PC-9 (cell line): Measurements from ENCODE around the gene RABL6.

Experiments used
- EZH2 ChIP-seq: fragments of 200-600 bp; sonication (generic); IDR thresholded peaks from 2 replicates; pipeline ENCODE4 v1.8.0; 2017; ENCODE audit warnings: antibody characterized with exemption, low read depth
- TF ChIP-seq, protein P1 (sequence below): fragments of 200-600 bp; sonication (generic); conservative IDR thresholded peaks from 2 replicates; pipeline ENCODE4 v1.6.1; 2017; ENCODE audit warnings: mixed run types, antibody characterized with exemption, mild to moderate bottlenecking, moderate library complexity

DNA sequence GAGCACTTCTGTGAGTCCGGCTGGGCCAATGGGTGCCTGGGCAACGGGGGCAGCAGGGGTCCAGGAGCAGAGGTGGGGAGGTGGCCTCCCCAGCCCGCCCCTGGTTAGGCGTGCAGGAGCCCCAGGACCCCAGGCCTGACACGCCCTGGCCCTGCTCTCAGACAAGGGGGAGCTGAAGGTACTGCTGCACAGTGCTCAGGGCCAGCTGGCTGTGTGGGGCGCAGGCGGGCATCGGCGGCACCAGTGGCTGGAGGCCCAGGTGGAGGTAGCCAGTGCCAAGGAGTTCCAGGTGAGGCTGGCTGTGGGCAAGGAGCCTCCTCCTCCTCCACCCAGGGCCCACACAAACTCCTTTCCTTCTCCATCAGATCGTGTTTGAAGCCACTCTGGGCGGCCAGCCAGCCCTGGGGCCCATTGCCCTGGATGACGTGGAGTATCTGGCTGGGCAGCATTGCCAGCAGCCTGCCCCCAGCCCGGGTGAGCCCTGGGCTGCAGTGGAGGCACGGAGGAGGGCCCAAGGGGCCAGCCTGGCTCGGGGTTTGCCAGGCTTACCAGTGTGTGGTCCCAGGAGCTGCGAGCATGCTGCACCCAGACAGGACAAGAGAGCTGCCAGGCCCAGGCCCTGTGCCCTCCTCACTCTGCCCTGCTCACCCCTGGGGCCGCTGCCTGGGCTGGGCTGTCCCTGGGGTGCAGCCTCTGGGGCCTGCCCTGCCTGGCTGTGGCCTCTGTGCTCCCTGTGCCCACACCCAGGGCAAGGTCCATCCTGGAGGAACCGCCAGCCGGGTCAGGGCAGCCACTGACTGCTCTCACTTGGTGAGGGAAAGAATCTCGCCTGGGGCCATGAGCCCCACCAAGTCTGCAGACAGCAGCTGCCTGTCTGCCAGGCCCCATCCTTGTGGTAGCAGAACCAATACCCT, 51.4 kb downstream of the RABL6 start:
- TF ChIP-seq, protein P1, sequence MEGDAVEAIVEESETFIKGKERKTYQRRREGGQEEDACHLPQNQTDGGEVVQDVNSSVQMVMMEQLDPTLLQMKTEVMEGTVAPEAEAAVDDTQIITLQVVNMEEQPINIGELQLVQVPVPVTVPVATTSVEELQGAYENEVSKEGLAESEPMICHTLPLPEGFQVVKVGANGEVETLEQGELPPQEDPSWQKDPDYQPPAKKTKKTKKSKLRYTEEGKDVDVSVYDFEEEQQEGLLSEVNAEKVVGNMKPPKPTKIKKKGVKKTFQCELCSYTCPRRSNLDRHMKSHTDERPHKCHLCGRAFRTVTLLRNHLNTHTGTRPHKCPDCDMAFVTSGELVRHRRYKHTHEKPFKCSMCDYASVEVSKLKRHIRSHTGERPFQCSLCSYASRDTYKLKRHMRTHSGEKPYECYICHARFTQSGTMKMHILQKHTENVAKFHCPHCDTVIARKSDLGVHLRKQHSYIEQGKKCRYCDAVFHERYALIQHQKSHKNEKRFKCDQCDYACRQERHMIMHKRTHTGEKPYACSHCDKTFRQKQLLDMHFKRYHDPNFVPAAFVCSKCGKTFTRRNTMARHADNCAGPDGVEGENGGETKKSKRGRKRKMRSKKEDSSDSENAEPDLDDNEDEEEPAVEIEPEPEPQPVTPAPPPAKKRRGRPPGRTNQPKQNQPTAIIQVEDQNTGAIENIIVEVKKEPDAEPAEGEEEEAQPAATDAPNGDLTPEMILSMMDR, result no peak
- TF ChIP-seq EZH2, result no peak
